ENCODE results near the gene PDE8B.

GRCh38 chr5:77431286-77431685 lies 220.8 kb downstream of the PDE8B start:
- TF ChIP-seq EZH2 (optimal IDR thresholded peaks at IDR 0.05; ENCODE audit: low read depth, low read length) (no peak), EZH2phosphoT487 (IDR thresholded peaks at IDR 0.05; ENCODE audit: low read length) (no peak)
- TF ChIP-seq, protein P1, sequence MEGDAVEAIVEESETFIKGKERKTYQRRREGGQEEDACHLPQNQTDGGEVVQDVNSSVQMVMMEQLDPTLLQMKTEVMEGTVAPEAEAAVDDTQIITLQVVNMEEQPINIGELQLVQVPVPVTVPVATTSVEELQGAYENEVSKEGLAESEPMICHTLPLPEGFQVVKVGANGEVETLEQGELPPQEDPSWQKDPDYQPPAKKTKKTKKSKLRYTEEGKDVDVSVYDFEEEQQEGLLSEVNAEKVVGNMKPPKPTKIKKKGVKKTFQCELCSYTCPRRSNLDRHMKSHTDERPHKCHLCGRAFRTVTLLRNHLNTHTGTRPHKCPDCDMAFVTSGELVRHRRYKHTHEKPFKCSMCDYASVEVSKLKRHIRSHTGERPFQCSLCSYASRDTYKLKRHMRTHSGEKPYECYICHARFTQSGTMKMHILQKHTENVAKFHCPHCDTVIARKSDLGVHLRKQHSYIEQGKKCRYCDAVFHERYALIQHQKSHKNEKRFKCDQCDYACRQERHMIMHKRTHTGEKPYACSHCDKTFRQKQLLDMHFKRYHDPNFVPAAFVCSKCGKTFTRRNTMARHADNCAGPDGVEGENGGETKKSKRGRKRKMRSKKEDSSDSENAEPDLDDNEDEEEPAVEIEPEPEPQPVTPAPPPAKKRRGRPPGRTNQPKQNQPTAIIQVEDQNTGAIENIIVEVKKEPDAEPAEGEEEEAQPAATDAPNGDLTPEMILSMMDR (IDR thresholded peaks at IDR 0.05; ENCODE audit: low read length) = no peak

Data from MM.1S (cell line).